CD4-positive, alpha-beta T cell treated with Interleukin-12 subunit alpha and Interleukin-12 subunit beta, for 1 hour (primary cell): ENCODE results near the gene NUAK1.

Experiments
- DNase-seq: peaks from one replicate; pipeline ENCODE4 v3.0.0-alpha.2; 2020

Gene NUAK1

DNA sequence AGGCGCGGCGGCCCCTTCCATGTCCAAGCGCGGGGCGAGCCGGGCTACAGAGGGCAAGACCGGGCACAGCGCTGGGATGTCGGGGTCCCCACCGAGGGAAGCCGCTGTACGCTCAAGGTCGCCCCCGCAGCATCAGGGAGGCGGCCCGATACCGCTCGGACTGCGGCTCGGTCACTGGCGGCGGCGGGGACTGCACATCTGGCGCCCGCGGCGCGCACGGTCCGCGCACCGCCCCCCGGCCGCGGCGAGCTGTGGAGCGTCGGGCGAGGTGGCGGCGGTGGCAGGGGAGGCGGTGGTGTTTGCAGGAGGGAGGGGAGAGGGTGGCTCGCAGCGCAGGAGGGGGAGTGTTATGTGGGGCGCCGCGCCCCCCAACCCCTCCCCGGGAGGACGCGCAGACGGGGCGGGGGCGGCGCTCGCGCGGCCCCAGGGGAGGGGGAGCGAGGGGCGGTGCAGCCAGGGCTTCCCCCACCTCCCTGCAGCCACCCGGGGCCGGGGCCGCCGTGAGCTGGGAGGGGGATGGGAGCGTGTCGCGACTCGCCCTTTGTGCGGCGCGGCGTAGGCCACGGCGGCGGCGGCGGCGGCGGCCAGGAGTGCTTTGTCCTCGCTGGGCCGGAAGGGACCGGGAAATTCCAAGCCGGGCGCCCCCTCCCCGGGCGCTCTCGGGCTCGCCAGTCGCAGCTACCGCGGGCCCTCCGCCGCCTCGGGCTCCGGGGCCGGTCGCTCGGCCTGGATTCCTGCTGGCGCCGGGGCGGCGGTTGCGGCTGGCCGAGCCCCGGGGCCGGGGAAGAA lies at the start of gene NUAK1:
NUAK1 (minus strand) TSS at position 322 of the 789 bp plus-strand sequence; CDS start at position 21, 301 bp downstream.
- DNase-seq: peak; percentile 6

DNA sequence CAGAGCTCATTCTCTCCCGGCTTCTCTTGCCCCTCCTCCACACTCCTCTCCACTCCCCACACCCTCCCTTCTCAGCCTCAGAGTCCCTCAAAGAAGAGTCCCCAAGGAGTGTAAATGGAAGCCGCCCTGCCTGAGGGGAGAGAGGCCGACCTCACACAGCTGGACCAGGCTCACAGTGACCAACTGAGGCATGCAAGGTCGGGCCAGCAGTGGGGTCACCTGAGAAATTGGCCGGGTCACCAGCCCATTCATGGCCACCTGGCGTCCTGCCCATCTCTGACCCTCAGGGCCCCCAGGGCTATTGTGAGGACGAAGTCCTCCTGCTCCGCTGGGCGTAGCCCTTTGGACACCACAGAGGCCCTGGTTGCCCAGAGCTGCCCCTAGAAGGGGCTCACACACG lies 49.5 kb upstream of the NUAK1 start:
- no peak for DNase-seq

DNA sequence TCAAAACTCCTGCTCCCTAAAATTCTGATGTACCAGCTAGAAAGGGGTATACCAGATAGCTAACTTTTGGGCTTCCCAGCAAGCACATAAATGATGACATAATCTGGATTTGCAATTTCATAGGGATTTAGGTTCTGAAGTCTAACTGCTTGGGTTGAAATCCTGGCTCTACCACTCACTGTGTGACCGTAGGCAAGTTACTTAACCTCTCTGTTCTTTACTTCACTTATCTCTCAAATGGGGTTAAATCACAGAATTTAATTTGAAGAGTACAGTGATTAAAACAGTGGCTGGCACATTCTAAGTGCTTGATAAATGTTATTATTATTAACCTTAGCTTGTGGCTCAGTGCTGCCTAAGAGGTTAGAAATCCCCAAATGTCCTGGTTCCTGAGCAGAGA lies 49.1 kb upstream of the NUAK1 start:
- no peak for DNase-seq

DNA sequence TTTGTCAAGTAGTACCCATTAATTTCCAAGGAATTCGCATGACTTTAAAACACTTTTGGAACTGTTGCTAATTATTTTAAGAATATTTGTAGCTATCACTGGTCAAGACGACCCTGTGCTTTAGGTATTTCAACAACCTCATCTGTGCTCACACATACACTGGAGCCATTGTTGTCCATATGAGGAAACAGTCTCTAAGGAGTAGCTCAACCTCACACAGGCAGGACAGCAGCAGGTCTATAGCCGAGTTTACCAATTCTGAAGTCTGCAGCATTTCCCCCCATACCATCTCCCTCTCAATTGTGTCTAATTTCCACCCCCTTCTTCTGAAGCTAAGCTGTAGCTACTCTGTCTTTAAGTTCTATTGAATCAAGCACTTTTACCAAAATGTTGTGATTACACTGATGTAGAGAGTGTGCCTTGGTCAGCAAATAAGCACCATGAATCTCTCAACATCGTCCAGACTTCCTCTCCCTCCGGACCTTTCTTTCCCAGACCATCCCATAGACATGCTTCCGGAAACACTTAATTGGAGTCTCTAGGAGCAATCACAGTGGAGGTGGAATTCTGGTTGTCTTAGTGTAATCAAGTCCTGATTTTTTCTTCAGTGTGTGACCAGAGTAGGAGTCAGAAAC lies 48.5 kb upstream of the NUAK1 start:
- DNase-seq: no peak

DNA sequence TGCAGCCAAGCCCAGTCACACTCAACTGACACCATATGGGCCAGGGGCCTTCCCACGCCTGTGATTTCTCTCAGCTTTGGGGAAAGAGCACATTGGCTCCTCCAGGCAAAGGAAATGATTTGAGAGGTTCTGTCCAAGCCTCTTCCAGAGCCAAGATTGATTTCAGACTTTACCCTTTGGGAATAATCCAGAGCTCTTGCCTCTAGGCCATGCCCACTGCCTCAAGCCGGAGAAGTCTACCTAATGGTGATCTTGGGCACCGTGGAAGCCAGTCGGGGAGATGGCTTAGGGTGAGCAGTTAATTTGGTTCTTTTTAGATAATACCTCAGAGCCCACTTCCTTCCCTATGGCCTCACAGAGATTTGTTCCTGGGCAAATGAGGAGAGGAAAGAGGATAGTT lies 45.0 kb upstream of the NUAK1 start:
- no peak for DNase-seq

DNA sequence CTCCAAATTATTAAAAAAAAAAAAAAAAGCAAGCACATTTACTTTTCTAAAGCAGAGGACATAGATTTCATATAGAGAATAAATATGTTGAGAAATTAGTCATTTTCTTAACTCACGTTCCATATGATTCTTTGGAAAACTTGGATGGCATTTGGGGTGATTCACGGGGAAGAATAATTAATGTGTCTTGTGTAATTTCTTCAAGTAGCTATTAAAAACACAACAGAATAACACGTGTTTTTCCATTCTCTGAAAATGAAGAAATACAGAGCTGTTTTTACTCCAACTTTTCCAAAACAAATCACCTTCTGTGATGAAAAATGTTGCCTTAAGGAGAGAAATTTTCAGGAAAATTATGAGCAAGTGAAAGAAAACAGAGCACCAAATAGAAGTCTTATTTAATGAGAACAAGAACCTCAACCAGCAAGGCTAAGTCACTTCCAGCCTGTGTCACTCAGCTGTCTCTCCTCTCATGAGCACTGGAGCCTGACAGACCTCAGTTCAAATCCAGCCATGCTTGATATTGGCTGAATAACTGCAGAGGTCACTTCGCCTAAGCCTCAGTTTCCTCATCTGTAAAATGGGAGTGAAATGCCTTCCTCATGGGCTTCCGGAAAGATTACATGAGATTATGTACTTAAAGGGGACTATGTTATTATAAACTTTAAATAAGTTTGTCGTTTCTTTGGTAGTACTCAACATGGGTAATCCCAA lies 42.8 kb upstream of the NUAK1 start:
- no peak for DNase-seq

DNA sequence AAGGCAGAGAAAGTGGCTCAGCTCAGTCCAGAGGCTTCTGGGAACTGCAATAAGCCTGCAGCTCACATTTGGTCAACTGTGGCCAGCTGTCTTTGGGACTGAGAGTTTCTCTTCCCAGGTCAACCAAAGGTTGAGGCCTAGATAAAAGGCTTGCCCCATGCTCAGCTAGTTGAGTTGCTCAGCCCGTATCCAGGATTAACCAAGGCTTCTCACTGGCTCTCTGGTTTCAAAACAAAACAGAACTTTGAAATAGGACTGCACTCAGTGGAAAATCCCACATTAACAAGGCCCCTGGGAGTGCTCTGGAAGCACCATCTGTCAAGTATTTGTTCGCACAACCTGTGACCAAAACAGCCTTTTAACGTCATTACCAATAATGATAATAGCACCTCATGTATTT lies 40.3 kb upstream of the NUAK1 start:
- no peak for DNase-seq

DNA sequence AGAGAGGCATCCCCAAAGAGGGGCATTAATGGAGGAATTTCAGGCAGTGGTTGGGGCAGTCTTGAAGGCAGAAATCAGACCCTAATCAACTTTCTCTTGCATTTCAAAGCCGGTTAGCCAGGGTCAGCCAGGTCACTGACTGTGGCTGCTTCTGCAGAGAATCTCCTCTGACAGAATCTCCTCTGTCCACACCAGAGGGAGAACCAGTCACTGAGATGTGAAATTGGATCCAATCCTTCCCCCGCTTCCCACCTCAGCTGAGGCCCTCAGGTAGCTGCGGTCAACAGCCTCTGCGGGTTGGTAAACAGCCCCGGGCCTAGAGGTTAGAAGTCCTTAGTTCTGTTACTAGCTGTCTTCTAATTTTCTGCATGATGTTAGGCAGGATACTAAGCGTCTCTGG lies 39.8 kb upstream of the NUAK1 start:
- no peak for DNase-seq

DNA sequence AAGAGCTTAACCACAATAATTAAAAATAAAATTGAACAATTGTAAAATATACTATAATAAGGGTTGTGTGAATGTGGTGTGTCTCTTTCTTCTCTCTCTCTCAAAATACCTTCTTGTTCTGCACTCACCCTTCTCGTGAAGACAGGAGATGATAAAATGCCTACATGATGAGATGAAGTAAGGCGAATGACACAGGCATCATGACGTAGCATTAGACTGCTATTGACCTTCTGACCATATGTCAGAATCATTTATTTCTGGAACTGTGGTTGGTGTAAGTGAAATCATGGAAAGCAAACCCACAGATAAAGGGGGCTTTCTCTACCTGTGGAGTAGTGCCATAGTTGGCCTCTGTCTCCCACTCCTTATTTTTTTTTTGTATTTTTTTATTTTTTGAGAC lies 37.8 kb upstream of the NUAK1 start:
- no peak for DNase-seq

DNA sequence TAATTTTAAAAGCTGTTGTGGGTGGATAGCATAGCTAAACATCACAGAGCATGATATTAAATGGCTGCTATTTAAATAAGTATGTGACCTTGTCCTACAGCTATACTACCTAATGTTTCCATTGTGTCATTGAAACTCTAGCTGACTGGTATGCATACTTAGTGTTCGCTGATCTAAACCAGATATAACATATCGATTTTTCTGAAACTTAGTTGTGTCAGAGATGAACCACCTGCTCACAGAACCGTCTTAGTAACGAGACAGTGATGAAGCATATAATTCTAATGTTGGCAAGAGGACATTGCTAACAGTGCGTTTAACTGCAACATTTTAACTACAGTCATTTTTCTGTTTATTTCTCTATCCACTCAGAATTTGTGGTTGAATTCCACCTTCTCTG lies 36.1 kb upstream of the NUAK1 start:
- no peak for DNase-seq

DNA sequence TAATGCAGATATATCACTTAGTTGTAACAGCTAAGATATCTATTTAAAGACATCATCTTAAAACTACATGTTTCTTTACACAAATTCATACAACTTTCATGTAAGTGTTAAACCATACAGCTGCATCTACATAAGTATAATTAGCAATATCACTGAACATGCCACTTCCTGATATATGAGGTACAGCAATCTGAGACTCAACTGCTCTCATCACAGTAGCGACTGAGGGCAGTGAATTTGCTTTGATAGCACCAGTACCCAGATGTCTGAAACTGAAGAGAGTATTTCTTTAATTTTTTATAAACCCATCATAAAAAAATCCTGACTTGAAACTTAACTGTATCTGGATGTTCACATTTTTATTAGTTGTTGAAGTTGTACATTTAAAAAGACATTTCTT lies 34.7 kb upstream of the NUAK1 start:
- DNase-seq: no peak

DNA sequence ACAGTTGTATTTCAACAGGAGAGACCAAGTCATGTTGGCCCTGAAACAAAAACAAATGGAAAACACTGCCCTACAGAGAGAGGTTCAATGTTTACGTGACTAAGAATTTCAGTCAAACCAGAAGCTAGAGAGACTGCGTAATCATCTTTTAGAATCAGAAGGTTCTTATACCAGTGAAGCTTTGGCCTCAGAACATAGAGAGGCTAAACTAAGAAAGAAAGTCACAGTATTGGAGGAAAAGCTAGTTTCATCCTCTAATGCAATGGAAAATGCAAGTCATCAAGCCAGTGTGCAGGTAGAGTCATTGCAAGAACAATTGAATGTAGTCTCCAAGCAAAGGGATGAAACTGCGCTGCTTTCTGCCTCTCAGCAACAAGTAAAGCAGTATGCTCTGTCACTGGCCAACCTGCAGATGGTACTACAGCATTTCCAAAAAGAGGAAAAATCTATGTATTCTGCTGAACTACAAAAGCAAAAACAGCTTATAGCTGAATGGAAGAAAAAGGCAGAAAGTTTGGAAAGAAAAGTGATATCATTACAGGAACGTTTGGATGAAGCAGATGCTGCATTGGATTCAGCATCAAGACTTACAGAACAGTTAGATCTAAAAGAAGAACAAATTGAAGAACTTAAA lies 32.5 kb upstream of the NUAK1 start:
- no peak for DNase-seq

DNA sequence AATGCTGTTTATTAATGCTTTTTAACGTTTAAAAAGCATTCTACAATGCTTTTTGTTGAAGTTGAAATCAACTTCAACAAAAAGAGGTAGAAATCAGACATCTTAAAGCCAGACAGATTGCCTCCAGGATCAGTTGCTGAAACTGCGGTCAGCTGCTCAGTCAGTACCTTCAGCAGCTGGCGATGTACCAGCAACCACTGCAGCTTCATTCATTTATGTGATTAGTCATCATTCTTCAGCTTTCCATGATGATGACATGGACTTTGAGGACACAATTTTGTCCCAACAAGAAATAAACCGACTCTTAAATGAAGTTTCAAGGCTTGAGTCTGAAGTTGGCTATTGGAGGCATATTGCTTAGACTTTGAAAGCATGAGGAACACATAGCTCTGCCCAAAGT lies 31.5 kb upstream of the NUAK1 start:
- no peak for DNase-seq

DNA sequence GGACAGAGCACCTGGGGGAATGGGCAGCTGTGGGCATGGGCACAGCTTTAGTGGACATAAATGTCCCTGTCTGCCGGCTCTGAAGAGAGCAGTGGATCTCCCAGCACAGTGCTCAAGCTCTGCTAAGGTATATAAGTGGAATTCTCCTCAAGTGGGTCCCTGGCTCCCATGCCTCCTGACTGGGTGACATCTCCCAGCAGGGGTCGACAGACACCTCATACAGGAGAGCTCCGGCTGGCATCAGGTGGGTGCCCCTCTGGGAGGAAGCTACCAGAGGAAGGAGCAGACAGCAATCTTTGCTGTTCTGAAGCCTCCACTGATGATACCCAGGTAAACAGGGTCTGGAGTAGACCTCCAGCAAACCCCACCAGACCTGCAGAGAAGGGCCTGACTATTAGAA lies 25.0 kb upstream of the NUAK1 start:
- no peak for DNase-seq

DNA sequence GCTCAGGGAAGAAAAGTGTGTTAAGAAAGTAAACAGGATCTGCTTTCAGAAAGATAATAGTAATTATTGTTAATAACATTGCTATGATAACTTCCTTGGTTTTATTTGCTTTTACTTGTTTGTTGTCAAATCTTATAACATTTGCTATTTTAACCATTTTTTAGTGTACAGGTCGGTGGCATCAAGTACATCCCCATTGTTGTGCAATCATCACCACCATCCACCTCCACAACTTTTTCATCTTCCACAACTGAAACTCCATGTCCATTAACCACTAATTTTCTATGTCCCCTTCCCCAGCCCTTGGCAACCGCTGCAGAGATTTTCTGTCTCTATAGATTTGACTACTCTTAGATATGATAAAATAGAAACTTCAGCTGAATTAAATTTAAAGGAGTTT lies 22.7 kb upstream of the NUAK1 start:
- no peak for DNase-seq

DNA sequence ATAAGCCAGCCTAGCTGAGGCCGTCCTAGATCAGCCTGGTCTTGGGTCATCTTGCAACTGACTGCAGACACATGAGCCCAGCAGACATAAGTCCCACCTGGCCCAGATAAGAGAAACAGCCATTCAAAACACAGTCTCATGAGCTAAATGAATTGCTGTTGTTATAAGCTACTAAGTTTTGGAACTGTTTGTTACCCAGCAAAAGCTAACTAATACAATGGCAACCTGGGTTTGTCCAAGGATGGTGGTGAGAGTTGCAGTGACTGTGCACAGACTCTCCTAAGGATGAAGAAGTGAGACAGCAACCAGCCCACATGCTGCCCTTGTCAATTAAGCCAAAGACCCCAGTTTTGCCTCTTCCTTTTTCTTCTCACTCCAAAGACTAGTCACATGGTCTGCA lies 22.2 kb upstream of the NUAK1 start:
- no peak for DNase-seq

DNA sequence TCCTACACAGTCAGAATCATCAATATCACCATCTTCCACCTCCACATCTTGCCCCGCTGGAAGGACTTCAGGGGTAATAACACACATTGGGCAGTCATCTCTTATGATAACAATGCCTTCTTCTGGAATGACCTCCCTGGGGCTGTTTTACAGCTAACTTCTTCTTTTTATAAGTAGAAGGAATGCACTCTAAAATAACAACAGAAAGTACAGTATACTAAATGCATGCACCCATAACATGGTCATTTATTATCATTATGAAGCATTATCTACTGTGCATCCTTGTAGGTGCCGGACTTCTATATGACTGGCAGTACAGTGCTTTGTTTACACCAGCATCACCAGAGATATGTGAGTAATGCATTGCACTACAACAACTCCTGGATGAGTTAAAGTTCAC lies 19.0 kb upstream of the NUAK1 start:
- no peak for DNase-seq

DNA sequence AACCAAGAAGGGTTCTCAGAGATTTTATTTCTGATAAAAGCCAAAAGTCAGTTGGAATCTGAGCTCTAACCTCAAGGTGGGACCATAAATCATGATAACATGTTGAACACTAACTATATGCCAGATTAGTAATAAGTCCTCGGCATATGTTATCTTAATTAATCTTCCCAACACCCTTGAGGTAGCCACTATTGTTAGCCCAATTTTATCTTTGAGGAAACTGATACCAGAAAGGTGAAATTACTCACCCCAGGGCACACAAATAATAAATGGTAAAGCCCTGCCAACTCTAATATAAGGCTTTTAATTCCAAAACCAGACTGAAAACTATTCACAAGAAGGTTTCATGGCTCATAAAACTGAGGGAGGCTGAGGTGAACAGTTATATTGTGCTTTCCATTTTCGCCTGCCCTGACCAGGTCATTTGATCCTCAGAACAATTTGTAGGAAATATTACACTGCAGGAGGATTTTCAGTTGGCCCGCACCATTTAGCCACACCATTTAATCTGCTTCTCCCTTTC lies 16.1 kb upstream of the NUAK1 start:
- DNase-seq: no peak

DNA sequence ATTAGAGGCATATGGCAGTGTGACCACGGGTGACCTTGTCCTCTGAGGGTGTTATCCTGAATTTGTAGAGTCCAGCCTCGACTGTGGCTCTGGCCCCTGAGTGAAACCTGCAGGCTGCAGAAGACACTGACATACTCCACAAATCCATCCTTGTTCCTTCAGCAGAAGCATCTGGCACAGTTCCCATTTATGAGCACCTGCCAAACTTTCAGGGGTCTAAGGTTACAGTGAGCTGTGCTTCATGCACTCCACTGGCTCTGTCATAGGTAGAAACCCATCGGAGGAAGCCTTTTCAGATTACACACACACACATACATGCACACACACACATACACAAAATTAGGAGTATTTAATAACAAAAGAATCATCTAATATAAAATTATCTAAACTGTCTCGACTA lies 13.6 kb upstream of the NUAK1 start:
- no peak for DNase-seq

DNA sequence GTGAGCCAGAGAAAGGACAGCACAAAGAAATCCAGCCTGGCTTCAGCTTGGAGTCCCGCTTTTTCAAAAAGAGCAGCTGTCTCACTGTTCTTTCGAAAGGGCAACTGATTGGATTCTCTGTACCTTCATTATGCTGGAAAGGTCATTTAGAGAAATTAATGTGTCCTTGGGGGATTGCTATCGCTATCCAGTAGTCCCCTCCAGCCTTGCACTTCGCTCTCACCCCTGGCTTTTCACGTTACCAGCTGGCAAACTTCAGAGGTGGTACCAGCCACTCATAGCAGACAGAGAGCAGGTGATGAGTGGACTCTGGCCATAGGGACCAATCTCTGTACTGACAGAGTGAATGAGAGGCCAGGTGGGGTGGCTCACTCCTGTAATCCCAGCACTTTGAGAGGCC lies 11.8 kb upstream of the NUAK1 start:
- DNase-seq: no peak

DNA sequence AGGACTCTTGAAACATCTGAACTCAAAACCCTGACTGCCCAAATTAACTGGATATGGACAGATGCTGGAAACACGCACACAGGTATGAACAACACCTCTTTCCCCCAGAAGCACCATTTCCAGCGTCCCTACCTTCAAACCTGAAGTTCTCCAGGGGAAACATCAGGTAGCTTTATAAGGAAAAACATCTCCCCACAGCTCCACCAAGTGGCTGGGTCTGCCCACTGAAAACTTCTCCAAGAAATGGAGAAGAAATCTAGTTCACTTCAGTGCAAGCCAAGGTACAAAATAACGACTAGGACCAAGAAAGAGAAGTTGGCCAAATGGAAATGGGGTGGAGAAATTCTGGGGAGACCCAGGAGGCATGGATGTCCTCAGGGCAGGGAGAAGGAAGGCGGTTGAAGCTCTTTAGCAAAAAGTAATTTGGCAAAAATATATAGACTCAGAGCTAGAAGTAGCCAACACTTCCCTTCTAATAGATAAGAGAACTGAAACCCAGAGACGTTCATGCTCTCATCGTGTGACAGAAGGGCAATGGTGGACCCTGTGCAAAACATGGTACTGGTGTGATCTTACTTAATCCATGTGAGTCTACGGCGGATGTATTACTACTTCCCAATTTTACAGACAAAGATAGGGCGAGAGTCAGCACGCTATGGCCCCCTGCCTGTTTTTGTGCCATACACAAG lies 10.5 kb upstream of the NUAK1 start:
- no peak for DNase-seq

DNA sequence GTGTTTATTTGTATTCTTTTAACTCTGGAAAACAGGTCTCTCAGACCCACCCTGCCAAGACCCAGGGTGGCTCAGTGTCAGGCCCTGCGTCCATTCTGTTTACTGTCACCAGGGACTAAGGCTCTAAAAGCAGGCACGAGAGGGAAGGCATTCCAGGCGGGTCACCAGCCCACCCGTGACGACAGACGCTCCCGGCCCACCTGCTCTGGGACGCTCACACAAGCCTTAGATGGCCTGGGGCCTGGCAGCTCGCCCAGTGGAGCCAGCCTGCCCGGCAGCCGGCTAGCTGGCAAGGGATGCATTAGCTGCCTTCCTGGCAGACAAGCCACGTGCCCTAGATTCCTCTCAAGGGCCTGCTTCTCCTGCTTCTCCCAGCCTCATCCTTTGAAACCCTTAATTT lies 9.2 kb upstream of the NUAK1 start:
- no peak for DNase-seq

DNA sequence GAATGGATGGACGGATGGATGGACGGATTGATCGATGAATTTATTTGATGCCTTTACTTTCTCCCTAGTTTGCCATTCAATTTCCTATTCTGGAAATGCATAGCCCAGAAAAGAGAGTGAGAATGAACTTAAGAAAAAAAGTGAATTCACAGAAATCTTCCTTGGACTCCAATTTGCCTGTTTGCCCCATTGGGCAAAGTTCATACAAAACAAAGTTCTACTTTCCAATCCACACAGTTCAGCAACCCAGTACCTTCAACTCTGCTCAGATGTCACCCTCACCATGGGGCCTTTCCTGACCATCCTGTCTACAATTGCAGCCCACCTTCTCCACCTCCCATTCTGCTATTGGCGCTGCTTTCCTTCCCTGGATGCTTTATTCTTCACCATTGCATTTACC lies 8.2 kb upstream of the NUAK1 start:
- no peak for DNase-seq
